Measurements from ENCODE around the gene CDC42BPA.

- TF ChIP-seq EP300 (conservative IDR thresholded peaks at IDR 0.05; ENCODE audit: poor library complexity, severe bottlenecking) (no peak), CTCF (IDR thresholded peaks at IDR 0.05; ENCODE audit: poor library complexity, severe bottlenecking) (no peak), EZH2 (IDR thresholded peaks at IDR 0.05; ENCODE audit: borderline replicate concordance, insufficient read depth, low read length, poor library complexity, severe bottlenecking) (no peak), REST (IDR thresholded peaks at IDR 0.05; ENCODE audit: borderline replicate concordance) (no peak)
These were observed 17.1 kb upstream of the CDC42BPA start for GRCh38 chr1:227335242-227336020.
